Suprapubic skin (tissue), 4 donors: Measurements from ENCODE around the gene SLC35C1.

ENCODE experiments used
- EP300 ChIP-seq: sonication (generic); formaldehyde crosslinking; IDR thresholded peaks from one replicate; pipeline ENCODE4 v1.6.1; 2017; ENCODE audit warnings: antibody characterized with exemption
- POLR2A ChIP-seq, 2 donors: fragments of 450-650 bp; IDR thresholded peaks; one replicate each; pipeline ENCODE4 v1.6.1; 2017; ENCODE audit warnings: antibody characterized with exemption in 2 of 2, mild to moderate bottlenecking in 2 of 2, moderate library complexity in 2 of 2
- POLR2AphosphoS5 ChIP-seq, 3 donors: sonication (generic); formaldehyde crosslinking; IDR thresholded peaks; one replicate each; pipeline ENCODE4 v1.6.1; 2017; ENCODE audit warnings: antibody characterized with exemption in 3 of 3
- TF ChIP-seq, protein P1 (sequence below), 2 donors: fragments of 200-600 bp in 1 of 2; fragments of 450-650 bp in 1 of 2; sonication (generic) in 1 of 2; IDR thresholded peaks; one replicate each; pipeline ENCODE4 v1.5.1; 2016 to 2019; ENCODE audit warnings: antibody characterized with exemption in 2 of 2, mild to moderate bottlenecking in 1 of 2, moderate library complexity in 1 of 2

DNA sequence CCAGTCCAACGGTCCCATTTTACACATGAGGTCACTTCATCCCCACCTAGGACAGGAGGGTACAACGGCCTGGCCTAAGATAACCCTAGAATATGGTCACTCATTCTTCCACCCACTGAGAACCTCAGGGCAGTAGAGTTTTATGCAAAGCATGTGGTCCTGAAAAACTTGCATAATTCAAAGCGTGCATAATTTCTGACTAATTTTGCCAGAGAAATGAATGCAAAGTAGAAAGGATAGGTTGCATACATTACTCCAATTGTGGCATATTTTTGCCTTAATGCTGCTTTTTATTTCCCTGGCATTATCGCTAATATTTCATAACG is 32.5 kb upstream of the SLC35C1 start:
- TF ChIP-seq, protein P1, sequence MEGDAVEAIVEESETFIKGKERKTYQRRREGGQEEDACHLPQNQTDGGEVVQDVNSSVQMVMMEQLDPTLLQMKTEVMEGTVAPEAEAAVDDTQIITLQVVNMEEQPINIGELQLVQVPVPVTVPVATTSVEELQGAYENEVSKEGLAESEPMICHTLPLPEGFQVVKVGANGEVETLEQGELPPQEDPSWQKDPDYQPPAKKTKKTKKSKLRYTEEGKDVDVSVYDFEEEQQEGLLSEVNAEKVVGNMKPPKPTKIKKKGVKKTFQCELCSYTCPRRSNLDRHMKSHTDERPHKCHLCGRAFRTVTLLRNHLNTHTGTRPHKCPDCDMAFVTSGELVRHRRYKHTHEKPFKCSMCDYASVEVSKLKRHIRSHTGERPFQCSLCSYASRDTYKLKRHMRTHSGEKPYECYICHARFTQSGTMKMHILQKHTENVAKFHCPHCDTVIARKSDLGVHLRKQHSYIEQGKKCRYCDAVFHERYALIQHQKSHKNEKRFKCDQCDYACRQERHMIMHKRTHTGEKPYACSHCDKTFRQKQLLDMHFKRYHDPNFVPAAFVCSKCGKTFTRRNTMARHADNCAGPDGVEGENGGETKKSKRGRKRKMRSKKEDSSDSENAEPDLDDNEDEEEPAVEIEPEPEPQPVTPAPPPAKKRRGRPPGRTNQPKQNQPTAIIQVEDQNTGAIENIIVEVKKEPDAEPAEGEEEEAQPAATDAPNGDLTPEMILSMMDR (IDR thresholded peaks at IDR 0.05), result no peak
- TF ChIP-seq POLR2A (IDR thresholded peaks at IDR 0.05), result no peak
- no peak for TF ChIP-seq EP300
- TF ChIP-seq POLR2AphosphoS5 (IDR thresholded peaks at IDR 0.05), result no peak
